Measurements from ENCODE around the gene TCF7.

Gene TCF7

DNA sequence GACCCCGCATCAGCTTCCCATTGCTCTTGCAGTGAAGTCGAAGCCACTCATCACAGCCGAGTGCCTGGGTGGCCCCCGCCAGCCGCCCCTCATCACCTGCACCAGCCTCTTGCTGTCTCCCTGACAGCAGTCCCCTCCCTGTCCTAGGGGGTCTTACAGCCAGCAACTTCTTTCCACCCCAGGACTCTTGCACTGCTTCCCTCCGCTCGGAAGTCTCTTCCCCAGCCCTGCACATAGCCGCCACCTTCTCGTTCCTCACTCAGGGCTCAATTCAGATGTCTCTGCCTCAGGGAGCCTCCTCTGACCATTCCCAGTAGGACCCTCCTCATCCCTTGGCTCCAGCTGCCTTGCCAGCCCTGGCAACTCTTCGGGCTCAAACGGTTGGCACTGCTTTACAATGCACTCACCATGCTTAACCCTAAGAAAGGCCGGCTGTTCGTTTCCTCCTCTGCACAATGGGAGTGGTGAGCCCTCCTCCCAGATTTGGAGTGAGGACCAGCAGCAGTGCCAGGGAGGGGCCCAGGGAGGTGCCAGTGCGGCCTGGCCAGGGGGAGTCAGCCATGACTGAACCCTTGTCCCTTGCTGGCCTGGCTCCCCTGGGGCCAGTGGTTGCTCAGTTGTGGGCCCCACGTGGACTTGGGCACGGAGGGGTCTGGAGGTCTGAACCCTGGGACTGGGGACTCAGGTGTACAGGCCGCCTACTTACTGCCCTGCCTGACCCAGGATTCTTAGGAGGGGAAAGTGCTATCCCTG, 6.1 kb downstream of the TCF7 start:
- Histone ChIP-seq H3K4me3 (no peak overlapping the region), H3K36me3 (no peaks in the 10 kb centered on the region), H3K9me3 (no peaks in the 10 kb centered on the region), H3K27ac (no peak overlapping the region), H3K27me3 (no peaks in the 10 kb centered on the region), H3K4me1 (peaks cover 0 to 19% (median 12%) of the 10 kb centered on the region in 4 donors)
- no peak for DNase-seq
- TF ChIP-seq, protein P1, sequence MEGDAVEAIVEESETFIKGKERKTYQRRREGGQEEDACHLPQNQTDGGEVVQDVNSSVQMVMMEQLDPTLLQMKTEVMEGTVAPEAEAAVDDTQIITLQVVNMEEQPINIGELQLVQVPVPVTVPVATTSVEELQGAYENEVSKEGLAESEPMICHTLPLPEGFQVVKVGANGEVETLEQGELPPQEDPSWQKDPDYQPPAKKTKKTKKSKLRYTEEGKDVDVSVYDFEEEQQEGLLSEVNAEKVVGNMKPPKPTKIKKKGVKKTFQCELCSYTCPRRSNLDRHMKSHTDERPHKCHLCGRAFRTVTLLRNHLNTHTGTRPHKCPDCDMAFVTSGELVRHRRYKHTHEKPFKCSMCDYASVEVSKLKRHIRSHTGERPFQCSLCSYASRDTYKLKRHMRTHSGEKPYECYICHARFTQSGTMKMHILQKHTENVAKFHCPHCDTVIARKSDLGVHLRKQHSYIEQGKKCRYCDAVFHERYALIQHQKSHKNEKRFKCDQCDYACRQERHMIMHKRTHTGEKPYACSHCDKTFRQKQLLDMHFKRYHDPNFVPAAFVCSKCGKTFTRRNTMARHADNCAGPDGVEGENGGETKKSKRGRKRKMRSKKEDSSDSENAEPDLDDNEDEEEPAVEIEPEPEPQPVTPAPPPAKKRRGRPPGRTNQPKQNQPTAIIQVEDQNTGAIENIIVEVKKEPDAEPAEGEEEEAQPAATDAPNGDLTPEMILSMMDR (IDR thresholded peaks at IDR 0.05), result no peak
- intact Hi-C loops (cut with DNase I; ENCODE audit: low total_unique reads), result no loop called here

DNA sequence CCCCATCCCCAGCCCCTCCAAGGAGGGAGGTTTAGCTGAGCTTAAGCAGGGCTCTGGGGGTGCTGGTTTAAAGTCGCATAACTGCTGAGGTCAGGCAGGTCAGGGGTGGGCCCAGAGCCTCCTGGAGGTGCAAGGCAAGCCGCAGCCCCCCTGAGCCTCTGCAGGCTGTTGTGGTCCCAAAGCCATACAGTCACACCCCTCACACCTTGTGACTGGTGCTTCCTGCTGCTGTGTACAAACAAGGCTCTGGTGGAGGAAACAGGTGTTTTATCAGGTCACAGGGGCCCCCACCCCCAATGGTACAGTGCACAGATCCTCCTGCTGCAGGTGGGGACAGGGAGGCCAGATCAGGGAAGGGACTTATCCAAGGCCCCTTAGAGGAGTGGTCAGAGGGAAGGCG, 8.0 kb downstream of the TCF7 start:
- Histone ChIP-seq H3K27ac (no peak overlapping the region), H3K9me3 (no peaks in the 10 kb centered on the region), H3K27me3 (no peaks in the 10 kb centered on the region), H3K36me3 (no peaks in the 10 kb centered on the region), H3K4me3 (no peak overlapping the region), H3K4me1 (peaks cover 0 to 28% (median 23%) of the 10 kb centered on the region in 4 donors)
- TF ChIP-seq, protein P1 (IDR thresholded peaks at IDR 0.05), result no peak
- no peak for DNase-seq
- intact Hi-C loops (cut with DNase I; ENCODE audit: low total_unique reads), result no loop called here

DNA sequence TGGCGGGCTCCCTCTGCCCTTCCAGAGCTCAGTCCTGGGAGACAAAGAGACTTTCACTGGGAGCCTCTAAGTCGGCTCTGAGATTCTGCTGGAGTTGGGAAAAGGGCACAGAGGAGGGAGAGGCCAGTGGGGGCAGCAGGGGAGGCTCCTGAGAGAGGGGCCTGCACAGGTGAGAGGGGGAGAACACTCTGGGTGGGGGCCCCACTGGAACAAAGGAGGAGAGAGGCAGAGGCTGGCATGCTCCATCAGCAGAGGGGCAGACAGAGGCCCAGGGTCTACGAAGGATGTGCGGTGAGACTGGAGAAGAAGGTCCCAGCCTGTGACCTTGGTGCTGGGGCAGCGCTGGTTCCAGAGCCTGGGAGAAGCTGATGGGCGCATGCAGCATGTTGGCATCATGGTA, 8.9 kb downstream of the TCF7 start:
- H3K27ac ChIP-seq, result no peak overlapping the region
- no peaks in the 10 kb centered on the region for H3K27me3 ChIP-seq
- TF ChIP-seq, protein P1 (IDR thresholded peaks at IDR 0.05), result no peak
- no peak for DNase-seq
- no peak overlapping the region for H3K4me3 ChIP-seq
- intact Hi-C loops (cut with DNase I; ENCODE audit: low total_unique reads), result no loop called here
- no peaks in the 10 kb centered on the region for H3K9me3 ChIP-seq
- H3K36me3 ChIP-seq, result peaks cover 0 to 1% (median under 1%) of the 10 kb centered on the region in 3 donors
- H3K4me1 ChIP-seq, result peaks cover 0 to 36% (median 26%) of the 10 kb centered on the region in 4 donors

DNA sequence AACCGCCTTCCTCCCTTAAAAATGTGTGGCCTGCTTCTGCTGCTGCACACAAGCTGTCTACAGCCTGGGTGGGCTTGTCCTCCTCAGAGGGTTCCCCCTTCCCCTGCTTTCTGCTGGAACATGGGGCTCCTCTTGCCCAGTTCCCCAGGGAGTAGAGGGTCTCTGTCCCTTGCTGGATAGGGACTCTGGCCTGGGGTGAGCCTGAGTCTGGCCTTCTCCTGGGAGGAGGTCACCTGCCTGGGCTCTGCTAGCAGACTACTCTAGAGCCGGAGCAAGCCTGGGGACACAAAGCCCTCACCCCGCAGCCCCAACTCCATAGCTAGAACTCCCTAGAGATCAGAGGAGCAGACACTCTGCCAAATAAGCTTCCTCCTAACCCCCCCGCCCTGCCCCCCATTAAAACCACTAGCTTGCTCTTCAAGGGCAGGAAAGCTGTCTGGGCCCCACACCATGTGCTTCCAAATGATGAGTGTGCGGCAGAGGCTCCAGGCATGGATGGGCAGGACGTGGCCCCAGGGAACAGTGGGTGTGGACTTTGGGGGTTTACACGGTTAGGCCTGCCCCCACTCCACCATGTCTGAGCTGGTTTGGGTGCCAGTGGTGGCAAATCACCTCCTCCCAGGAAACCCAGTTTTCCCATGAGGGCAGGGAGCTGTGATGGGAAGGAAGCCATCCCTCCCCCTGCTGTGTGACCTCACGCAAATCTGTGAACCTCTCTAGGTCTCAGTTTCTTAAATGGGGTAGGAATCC, 10.0 kb downstream of the TCF7 start:
- Histone ChIP-seq H3K9me3 (no peaks in the 10 kb centered on the region), H3K4me1 (peaks cover 0 to 38% (median 27%) of the 10 kb centered on the region in 4 donors), H3K27ac (peak overlapping the region; percentile 57 to 74), H3K27me3 (no peaks in the 10 kb centered on the region), H3K4me3 (no peak overlapping the region), H3K36me3 (peaks cover 0 to 12% (median 12%) of the 10 kb centered on the region in 3 donors)
- TF ChIP-seq, protein P1 (IDR thresholded peaks at IDR 0.05), result no peak
- intact Hi-C loops (cut with DNase I; ENCODE audit: low total_unique reads), result no loop called here
- no peak for DNase-seq

DNA sequence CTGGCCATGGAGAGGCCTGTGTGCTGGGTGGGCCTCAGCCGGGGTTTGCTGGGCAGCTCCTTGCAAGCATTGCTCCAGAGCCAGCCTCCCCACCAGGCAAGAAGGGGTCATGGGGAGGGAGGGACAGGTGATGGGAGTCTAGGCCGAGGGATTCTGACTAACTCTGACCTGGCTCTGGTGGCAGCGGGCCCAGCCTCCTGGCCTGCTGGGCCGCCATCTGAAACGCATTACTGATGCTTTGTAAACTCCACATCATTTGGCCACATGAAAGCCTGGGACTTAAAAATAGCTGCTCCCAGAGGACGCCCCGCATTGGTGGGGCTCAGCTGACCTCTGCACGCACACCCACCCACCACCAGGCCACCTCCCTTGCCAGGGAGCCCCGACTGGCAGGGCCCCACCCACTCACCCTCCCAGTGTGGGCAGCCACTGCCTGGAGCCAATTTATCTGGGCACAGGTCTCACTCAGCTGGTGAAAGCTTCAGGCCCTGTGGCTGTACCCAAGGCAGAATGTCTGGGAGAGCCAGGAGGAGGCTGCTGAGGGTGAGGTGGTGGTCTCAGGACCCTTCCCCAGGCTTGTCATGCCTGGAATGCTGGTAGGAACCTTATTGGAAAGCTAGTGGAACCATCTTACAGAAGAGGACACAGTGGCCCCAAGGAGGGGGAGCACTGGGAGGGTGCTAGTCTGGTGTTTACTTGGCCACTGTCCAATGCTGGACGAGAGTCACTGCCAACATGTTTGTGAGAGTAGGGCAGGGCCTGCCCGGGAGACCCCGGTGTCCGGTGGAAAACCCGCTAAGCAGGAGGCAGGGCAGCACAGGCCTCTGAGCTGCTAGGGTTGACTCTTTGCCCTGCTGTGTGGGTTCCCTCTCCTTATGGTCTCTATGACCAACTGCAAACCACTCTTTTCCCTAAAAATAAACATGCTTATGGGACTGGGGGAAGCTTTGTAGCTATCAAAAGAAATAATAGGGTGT, 10.8 kb downstream of the TCF7 start:
- intact Hi-C loops (cut with DNase I; ENCODE audit: low total_unique reads), result no loop called here
- Histone ChIP-seq H3K36me3 (peaks cover 0 to 21% (median 18%) of the 10 kb centered on the region in 3 donors), H3K4me3 (no peak overlapping the region), H3K4me1 (peaks cover 0 to 42% (median 27%) of the 10 kb centered on the region in 4 donors), H3K9me3 (no peaks in the 10 kb centered on the region), H3K27me3 (no peaks in the 10 kb centered on the region), H3K27ac (peak overlapping the region; percentile 57 to 74)
- TF ChIP-seq, protein P1 (IDR thresholded peaks at IDR 0.05), result no peak
- DNase-seq, result peak; percentile 52 to 83

Measured in tibial artery (tissue), 4 donors.